LHCN-M2 (cell line): ENCODE results near the gene KCNQ1. TPM values are rescaled to one million over a fixed set of nuclear protein-coding genes. Genes with fewer than 3 reads are reported as not detected.

Experiments used
- DNase-seq: peaks from one replicate; pipeline ENCODE4 v3.0.0-alpha.2; 2012; ENCODE audit warnings: low read depth
- total RNA-seq: library from RNA; depleted of rRNA; stranded (reverse); fragments of >200 nt; gene quantifications from 2 replicates; pipeline ENCODE4 v1.2.3, GENCODE V29; 2014

KCNQ1 gene
- total RNA-seq, 1 experiment from 2014 or later: not detected

DNA sequence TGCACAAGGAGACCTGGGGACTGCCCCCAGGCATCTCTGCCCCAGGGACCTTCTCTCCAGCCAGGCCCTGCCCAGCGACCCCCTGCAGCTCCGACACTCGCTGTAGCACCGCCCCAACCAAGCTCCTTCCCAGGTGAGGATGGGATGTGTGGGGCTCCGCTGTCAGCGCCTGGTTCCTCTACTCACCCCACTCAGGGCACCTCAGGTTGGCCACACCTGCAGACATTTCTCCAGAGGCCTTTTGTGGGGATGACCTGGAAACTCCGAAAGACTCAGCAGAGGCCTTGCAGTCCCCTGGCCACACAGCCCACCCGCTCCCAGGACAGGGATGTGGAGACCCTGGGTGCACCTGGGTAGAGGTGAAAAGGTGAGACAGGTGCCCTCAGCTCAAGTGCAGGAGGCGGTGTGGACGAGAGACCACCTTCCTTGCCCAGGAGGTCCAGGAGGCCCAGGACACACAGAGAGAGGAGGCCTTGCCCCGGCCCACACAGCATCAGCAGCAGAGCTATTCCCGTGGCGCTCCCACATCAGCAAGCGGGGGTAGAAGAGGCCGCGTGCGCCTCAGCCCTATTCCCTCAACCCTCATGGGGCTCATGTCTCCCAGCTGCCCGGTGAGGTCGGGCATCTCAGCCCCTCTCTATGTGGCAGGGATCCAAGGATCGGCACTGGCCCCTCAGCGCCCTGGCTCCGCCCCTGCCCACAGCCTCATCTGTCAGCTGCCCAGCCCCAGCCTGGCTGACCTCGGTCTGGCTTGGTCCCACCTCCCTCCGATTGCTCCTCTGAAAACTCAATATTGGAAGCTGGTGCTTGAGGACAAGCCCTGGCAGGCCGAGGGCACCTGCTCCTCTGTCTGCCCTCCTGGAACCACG, 21.4 kb upstream of the KCNQ1 start:
- no peak for DNase-seq

DNA sequence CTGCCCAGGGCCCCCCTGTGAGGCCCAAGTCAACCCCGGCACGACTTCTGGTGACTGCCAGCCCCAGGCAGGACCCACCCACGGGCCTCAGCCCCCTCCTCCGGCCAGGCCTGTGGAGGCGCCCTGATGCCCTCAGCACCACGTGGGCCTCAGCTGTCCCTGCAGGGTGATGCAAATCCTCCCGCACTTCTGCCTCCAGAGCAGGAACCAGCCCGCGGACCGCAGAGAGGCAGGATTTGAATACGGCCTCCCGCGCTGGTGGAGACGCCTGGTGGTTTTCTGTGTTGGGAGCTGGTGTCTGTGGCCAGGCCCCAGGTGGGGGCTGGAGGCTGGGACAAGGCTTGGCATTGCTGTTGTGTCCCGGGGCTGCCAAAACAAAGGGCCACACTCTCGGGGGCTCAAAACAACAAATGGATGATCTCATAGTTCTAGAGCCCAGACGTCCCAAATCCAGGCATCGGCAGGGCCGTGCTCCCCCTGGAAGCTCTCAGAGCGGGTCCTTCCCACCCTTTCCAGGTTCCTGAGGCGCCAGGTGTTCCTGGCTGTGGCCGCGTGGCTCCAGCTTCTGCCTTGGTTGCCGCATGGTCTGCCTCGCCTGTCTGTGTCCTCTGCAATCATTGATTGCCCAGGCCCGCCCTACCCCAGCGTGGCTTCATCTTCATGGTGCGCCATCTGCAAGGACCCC, 19.9 kb upstream of the KCNQ1 start:
- DNase-seq: no peak

DNA sequence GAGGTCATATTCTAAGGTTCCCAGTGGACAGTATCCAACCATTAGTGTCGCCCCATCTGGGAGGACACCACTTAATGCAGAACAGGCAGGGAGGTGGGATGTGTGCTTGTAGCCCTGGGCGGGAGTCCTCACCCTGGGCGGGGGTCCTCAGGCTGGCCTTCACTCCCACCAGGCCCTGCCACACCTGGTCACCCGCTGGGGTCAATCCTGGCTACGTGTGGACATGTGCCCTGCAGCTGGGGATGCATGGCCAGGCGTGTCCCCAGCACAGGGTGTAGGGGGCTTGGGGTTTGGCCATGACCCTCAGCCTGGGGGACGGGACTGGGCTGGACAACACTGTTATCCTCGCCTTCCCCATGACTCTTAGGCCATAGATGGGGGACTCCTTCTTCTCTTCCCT, 19.3 kb upstream of the KCNQ1 start:
- DNase-seq: no peak

DNA sequence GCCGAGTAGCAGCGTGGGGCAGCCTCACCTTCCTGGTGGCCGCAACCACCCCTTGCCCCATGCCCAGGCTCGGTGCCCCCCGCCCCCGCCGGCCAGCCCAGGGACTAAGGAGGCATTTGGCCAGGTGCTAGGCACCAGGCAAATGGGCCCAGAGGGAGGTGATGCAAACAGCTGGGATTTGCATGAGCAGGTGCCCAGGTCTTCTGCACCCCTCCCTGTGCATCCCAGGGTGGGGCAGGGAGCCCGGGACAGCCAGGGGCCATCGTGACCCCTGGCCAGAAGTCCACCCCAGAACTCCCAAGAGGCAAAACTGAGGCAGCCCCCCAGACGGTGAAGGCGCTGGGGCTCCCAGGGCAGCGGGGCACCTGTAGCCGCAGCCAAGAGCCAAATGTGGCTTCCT, 18.6 kb upstream of the KCNQ1 start:
- DNase-seq: no peak

DNA sequence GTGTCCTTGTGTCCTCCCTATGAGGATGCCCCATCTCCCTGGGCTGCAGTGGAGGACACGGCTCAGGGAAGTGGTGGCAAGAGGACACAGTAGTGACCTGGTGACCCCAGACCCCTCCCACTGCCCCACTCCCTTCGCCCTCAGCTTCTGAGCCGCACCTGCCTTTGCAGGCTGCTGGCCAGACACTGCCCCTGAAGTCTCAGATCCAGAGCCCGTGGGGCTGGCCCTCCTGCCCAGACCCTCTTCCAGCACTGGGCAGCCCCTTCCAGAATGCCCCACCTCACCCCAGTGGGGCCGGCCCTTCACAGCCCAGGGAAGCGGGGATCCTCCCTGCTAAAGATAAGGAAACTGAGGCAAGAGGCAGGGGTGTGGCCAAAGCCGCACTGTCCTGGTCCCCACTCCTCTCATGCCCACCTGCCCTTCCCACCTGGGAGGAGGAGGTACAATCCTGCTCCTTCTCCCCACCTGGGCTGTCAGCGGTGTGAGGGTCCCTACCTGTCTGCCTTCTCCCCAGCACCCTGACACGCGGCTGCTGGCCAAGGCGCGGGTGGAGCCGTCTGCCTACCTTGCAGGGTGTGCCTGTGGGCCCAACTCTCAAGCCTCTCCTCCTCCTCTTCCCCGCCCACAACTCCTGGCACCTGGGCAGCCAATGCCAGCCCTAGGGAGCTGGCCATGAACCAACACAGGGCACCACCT, 17.8 kb upstream of the KCNQ1 start:
- no peak for DNase-seq

DNA sequence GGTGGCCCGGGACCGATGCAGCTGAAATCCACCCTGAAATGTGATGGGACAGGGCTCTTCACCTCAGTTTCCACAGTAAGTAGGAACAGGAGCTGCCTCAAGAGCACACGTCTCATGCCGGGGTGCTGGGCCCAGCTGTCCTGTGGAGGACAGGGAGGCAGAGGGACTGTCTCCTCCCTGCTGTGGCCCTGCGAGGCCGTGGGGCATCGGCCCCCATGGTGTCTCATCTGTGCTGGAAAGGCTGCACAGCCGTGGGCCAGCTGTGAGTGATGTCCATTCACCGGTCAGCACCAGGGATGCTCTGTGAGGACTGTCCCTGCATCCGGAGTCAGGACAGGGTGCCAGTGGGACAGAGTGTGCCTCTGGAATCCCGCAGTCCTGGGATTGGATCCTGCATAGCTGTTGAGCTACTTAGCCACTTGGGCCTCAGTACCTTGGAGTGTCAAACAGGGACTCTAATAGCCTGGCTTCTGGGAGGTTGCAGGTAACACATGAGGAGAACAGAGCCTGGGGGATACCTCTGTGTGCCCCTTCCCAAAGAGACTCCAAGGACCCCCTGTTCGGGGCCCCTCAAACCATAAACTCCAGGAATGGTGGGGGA, 17.0 kb upstream of the KCNQ1 start:
- DNase-seq: no peak

DNA sequence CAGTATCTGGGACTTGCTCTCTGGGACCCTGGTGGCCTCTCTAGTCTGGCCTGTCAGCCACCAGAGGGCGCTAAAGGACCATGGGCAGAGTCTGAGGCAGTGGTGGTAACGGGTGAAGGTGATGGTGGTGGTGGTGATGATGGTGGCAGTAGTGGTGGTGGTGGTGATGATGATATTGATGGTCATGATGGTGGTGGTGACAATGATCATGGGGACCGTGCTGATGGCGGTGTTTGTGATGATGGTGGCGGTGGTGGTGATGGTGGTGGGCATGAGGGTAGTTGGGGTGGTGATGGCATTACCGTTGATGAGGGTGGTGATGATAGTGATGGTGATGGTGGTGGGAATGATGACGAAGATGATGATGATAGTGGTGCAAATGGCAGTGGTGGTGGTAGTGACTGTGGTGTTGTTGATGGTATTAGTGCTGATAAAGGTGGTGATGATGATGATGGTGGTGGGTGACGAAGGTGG, 16.4 kb upstream of the KCNQ1 start:
- peak; percentile 19 for DNase-seq

DNA sequence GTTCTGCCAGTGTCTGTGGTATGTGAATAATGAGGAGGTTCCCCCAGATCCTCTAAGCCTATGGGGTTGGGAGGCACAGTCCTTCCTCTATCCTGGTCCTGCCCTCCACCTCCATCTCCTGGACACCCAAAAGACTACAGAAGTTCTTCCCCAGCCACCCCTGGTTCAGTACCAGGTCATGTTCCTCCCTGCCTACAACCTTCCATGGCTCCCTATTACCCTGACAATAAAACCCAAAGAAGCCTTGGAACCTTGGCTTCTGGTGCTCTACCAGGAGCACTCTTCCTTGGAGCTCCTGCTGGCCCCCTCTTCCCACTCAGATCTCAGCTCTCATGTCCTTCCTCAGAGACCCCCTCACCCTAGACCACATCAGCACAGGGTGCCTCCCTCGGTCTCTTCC, 13.4 kb upstream of the KCNQ1 start:
- no peak for DNase-seq

DNA sequence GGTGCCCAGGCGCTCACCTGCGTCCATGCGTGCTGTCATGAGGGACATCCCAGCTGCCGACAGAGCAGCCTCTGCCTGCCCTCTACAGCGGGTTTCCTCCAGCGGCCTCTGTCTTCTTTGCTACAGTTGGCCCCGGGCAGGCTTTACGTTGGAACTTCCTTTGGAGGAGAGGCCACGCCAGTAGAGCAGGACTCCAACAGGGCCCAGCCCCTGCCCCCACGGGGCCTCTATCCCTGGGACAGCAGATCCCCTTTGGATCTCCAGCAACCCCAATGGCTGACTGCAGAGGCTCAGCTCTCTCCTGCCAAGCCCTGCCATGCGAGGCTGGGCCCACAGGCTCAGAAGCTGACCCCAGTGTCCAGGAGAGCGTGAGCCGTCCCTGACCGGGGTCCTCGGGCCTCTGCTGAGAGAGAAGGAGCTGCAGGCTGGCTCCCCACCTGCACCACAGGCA, 12.6 kb upstream of the KCNQ1 start:
- DNase-seq: no peak

DNA sequence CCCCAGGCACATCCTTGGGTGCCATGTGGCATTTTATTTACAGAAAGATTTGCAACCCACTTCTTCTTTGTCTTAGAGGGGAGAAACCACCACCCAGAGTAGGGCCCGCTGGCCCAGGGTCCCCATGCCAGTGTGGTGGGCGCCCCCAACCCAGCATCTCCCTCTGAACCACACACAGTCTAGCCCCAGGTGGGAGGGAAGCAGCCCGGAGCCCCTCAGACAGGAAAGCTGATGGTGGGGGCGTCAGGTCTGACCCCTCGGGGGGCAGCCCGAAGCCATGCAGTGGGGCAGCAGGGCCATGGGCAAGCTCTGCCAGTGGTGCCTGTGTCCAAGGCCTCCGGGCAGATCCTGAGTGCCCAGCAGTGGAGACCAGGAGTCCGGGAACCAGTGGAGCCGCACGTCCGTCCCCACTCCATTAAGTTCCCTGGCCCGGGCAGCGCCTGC, 12.2 kb upstream of the KCNQ1 start:
- no peak for DNase-seq

DNA sequence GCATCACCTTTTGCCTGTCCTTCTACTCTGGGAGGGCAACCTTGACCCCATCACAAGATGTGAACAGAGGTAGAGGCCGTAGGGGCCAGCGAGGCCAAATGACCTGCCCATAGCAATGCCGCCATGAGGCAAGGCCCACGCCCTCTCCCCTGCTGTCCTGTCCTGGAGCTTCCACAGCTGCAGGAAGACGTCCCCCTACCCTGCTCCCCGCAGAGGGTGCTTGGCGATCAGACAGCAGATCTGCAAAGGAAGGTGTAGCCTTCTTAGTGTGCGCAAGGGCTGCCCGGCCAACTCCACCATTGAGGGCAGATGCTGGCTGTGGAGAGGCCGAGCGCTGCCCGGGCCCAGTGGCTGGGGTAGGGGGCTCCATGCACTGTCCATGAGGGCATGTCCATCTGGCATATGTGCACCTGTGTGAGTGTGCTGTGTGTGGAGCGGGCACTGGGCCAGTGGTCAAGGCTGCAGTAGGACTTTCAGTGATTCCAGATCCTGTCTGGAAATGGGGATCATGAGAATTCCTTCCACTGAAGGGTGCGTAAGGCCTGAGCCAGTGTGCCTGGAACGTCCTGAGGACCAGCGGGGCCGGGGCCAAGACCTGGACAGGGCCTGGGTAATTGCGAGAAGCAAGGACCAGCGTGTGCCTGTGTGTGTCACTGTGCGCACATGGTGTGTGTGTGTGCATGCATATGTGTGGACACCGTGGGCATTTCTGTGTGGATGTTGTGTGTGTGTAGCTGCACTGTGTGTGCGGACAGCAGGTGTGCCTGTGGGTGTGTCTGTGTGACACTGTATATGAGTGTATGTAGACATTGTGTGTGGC, 11.5 kb upstream of the KCNQ1 start:
- DNase-seq: no peak

DNA sequence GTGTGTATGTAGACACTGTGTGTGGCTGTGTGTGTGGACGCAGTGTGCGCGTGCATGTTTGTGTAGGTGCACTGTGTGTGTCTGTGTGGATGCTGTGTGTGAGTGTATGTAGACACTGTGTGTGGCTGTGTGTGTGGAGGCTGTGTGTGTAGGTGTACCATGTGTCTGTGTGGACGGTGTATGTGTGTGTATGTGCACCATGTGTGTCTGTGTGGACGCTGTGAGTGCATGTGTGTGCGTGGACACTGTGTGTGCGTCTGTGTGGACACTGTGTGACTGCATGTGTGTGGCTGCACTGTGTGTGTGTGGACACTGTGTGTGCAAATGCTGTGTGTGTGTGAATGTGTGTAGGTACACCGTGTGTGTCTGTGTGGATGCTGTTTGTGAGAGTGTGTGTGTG, 10.8 kb upstream of the KCNQ1 start:
- DNase-seq: no peak

DNA sequence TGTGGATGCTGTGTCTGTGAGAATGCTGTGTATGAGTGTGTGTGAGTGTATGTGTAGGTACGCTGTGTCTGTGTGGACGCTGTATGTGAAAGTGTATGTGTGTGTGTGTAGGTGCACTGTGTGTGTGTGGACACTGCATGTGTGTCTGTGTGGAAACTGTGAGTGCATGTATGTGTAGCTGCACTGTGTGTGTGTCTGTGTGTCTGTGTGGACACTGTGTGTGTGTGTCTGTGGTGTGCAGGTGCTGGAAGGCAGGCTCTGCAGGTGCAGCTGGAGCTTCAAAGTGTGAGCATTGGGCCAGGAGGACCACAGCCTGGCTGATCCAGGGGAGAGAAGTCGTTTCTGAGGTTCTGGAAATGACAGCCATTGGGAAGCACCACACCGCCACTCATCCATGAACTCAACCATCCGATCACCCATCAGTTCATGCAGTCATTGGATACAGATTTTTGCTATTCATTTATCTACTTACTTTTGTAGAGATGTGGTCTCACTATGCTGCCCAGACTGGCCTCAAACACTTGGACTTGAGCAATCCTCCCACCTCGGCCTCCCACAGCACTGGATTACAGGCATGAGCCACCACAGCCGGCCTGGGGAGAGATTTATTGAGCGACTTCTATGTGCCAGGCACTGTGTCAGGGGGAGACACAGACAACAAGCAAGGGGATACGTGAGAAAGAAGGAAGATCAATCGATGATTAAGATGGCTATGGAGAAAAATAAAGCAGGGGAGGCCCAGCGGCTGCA, 10.1 kb upstream of the KCNQ1 start:
- no peak for DNase-seq

DNA sequence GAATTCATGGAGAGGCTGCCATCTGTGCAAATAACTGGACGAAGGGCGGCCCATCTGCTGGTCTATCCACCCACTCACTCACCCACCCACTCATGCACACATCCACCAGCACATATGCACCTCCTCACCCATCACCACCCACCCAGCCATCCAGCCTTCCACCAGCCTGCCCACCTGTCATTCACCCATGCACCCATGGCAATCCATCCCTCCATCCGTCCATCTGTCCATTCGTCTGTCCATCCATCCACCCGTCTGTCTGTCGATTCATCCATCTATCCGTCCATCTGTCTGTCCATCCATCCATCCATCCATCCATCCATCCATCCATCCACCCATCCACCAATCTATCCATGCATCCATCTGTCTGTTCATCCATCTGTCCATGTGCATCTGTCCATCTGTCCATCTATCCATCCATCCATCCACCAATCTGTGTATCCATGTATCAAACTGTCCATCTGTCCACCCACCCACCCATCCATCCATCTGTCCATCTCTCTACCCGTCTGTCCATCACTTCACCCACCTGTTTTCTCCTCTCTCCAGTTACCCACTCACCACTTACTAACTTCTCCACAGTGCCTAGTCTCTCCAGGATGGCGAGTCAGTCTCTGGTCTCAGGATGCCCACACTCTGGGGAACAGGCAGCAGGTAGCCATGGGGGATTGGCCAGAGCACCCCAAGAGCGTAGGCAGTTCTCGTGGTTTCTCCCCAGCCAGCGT, 9.4 kb upstream of the KCNQ1 start:
- no peak for DNase-seq

DNA sequence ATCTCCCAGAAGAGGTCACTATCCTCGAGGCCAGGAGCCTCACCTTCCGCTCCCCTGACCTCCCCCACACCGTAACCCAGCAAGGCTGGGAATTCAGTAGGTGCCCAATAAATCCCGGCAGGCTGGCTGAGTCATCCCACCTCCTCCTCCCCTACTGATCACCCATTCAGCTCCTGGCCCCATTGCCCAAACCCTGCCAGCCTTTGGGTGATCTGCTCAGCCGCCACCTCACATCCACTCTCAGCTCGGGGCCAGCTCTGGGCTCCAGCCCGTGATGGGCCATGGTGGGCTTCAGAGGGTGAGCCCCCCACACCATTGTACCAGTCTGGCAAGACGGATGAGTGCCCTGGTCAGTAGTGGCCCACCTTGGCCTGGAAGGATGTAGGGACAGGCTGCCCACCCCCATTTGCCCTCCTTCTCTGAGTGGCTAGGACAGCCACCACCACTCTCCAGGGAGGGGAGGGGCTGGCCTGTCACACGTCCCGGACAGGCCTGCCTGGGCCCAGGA, 8.7 kb upstream of the KCNQ1 start:
- DNase-seq: no peak

DNA sequence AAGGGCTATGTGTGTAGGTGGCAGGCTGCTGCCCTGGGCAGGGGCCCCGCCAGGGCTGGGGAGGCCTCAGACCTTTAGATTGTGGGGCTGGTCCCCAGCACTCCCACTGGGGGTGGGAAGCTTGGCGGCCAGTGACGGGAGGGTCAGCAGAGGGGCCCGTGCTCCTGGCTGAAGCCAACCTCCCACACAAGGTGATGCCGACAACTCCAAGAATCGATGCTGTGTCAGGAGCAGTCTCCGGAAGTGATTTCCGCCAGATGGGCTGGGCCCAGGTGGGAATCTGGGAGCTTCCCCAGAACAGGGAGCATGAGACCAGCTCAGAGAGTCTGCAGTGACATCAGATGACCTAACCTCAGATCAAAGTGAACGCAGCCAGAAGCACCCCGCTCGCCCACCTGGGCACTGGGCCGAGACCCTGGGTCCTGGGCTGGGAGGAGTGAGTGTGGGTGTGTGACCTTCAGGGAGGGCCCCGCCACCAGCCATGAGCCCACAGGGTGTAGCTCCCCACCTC, 8.2 kb upstream of the KCNQ1 start:
- no peak for DNase-seq

DNA sequence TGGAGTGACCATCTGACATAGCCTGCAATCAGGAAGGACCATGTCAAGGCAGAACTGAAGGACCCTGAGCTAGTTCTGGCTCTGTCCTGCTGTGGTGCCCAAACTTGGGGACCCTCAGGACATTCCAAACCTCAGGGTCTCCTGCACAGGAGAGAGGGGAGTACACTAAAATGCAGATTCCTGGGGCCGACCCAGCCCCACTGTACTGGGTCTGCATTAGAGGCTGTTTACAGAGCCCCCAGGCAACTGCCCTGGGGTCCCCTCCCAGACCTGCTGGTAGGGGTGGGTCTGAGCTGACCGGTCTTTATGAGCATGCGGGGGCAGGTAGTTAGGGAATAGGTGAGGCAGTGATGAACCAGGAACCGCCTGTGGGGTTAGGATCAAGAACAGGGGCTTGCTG, 7.3 kb upstream of the KCNQ1 start:
- DNase-seq: no peak

DNA sequence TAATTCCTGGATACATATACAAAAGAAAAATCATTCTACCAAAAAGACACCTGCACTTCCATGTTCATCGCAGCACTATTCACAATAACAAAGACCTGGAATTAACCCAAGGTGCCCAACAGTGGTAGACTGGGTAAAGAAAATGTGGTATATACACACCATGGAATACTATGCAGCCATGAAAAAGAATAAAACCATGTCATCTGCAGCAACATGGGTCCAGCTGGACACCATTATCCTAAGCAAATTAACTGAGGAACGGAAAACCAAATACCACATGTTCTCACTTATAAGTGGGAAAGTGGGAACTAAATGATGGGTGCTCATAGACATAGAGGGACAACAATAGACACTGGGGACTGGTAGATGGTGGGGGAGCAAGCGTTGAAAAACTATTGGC, 5.0 kb upstream of the KCNQ1 start:
- no peak for DNase-seq

DNA sequence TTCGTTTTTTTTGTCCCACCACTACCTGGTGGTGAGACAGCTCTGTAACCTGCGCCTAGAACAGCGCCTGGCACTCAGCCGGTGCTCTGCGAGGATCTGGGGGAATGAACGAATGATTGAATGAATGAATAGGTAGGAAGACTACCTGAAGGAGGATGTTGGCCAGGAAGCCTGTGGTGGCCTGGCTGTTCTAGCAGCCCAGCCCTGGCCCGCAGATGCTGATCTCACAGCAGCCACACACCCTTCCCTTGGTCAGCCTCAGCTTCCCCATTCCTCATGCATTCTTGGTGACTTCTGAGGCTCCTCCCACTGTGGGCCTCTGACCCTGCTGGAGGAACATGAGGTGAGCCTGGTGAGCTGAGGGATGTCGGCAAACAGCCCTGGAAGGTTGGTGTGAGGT, 4.2 kb upstream of the KCNQ1 start:
- no peak for DNase-seq
